GM21723 (cell line): ENCODE measurements around the gene MT1X.
A peak's percentile ranks its signal among the peaks of the same experiment; 100 is the strongest.
"Not testable (repeated sequence)": the region's sequence is repeated elsewhere in the genome, so short reads cannot be mapped to it uniquely, and the experiment has no call there.

Experiments
- ATAC-seq: cut with Tn5 transposase; IDR thresholded peaks from one replicate; pipeline ENCODE4 v1.9.1; 2021; ENCODE audit warnings: mild to moderate bottlenecking, moderate library complexity; ENCODE audit not compliant: unreplicated experiment

Gene MT1X

GRCh38 chr16:56652600-56652999 is 29.7 kb upstream of the MT1X start:
- no peak for ATAC-seq

GRCh38 chr16:56653218-56653617 is 29.1 kb upstream of the MT1X start:
- ATAC-seq, result no peak

- peak; percentile 57 for ATAC-seq
Observed at GRCh38 chr16:56657555-56658326, 24.5 kb upstream of the MT1X start, which contains the start of gene MT1F. Gene MT1F, plus strand, starts transcription at chr16:56657959. Its CDS starts 100 bp downstream, at chr16:56658059.

- no peak for ATAC-seq
Observed at GRCh38 chr16:56658327-56658875, 23.9 kb upstream of the MT1X start.

GRCh38 chr16:56662357-56663354 is 19.6 kb upstream of the MT1X start:
- no peak for ATAC-seq

GRCh38 chr16:56664506-56664905 is 17.8 kb upstream of the MT1X start:
- no peak for ATAC-seq

- not testable (repeated sequence) for ATAC-seq
Observed at GRCh38 chr16:56665286-56666261, 16.7 kb upstream of the MT1X start.

- ATAC-seq, result no peak
Observed at GRCh38 chr16:56667581-56668571, 14.4 kb upstream of the MT1X start, which contains the start of gene MT1G. Gene MT1G, minus strand, starts transcription at chr16:56668065. Its CDS starts 72 bp downstream, at chr16:56667993.

GRCh38 chr16:56669005-56669839 is 13.0 kb upstream of the MT1X start, which contains the start of gene MT1H:
Gene MT1H, plus strand, starts transcription at chr16:56669814. Its CDS starts 71 bp downstream, at chr16:56669885.
- ATAC-seq, result no peak

- no peak for ATAC-seq
Observed at GRCh38 chr16:56669840-56670619, 12.2 kb upstream of the MT1X start.

- no peak for ATAC-seq
Observed at GRCh38 chr16:56670620-56670934, 11.7 kb upstream of the MT1X start.

- not testable (repeated sequence) for ATAC-seq
Observed at GRCh38 chr16:56671691-56672090, 10.6 kb upstream of the MT1X start.

GRCh38 chr16:56672171-56672570 is 10.1 kb upstream of the MT1X start:
- not testable (repeated sequence) for ATAC-seq

- ATAC-seq, result no peak
Observed at GRCh38 chr16:56672761-56673536, 9.3 kb upstream of the MT1X start.

GRCh38 chr16:56673921-56674320 is 8.3 kb upstream of the MT1X start:
- no peak for ATAC-seq

GRCh38 chr16:56674570-56674969 is 7.7 kb upstream of the MT1X start:
- not testable (repeated sequence) for ATAC-seq
